ENCODE results near the gene UBAP2.

DNA sequence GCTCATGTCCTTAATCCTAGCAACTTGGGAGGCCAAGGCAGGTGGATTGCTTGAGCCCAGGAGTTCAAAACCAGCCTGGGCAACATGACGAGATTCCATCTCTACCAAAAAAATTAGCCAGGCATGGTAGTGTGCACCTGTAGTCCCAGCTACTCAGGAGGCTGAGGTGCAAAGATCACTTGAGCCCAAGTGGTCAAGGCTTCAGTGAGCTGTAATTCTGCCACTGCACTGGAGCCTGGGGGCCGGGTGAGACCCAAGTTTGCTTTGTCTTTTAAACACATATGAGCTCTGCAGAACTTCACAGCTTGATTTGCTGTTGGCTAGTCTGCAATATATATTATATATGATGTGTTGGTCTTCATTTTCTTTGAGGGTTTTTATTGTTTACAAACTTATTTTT is 141.9 kb downstream of the UBAP2 start:
- TF ChIP-seq, protein P1, sequence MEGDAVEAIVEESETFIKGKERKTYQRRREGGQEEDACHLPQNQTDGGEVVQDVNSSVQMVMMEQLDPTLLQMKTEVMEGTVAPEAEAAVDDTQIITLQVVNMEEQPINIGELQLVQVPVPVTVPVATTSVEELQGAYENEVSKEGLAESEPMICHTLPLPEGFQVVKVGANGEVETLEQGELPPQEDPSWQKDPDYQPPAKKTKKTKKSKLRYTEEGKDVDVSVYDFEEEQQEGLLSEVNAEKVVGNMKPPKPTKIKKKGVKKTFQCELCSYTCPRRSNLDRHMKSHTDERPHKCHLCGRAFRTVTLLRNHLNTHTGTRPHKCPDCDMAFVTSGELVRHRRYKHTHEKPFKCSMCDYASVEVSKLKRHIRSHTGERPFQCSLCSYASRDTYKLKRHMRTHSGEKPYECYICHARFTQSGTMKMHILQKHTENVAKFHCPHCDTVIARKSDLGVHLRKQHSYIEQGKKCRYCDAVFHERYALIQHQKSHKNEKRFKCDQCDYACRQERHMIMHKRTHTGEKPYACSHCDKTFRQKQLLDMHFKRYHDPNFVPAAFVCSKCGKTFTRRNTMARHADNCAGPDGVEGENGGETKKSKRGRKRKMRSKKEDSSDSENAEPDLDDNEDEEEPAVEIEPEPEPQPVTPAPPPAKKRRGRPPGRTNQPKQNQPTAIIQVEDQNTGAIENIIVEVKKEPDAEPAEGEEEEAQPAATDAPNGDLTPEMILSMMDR (IDR thresholded peaks at IDR 0.05) = no peak
- no peak for TF ChIP-seq POLR2A (IDR thresholded peaks at IDR 0.05)
